EH (cell line): ENCODE data around the gene FOXJ1.

Experiments
- DNase-seq: peaks from one replicate; pipeline ENCODE4 v3.0.0-alpha.2; 2015; ENCODE audit warnings: low read depth

FOXJ1 gene

DNA sequence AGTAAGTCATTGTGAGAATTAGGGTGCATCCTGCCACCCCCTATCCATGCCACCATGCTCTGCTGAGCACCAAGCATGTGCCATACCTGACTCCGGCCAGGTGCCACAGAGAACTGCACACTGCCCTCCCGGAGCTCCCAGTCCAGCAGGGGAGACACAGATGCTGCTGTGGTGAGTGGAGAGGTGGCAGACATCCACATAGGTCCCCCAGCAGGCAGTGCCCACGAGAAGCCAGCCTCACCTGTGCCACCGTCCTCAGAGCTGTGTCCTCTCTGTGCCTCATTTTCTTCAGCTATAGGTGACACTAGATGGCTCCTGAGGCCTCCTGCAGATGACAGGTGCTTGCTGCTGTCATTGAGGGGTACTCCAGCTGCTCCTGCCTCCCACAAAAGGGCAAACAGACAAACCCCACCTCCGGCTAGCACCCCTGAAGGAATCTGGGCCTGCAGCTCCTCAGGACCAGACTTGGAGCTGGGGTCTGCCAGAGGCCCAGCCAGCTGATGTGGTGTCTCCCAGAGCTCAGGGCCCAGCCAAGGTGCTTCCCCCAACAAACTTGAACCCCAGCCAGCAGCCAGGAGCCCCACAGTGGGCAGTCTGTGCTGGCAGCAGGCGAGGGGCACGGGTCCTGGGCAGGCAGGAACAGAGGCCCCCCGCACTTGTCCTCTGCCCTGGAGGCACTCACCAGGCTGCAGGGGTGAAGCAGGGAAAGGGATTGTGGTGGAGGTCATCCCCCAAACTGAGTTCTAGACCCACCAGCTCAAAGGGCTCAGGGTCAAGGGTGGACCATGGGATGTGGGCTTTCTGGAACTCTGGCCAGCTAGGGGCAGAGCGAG is 17.1 kb downstream of the FOXJ1 start:
- no peak for DNase-seq

DNA sequence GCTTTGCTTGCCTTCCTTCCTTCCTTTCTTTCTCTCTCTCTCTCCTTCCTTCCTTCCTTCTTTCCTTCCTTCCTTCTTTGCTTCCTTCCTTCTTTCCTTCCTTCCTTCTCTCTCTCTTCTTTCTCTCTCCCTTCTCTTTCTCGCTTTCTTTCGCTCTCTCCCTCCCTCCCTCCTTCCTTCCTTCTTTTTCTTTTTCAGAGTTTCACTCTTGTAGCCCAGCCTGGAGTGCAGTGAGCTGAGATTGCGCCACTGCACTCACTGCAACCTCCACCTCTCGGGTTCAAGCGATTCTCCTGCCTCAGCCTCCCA is 17.9 kb downstream of the FOXJ1 start:
- no peak for DNase-seq

DNA sequence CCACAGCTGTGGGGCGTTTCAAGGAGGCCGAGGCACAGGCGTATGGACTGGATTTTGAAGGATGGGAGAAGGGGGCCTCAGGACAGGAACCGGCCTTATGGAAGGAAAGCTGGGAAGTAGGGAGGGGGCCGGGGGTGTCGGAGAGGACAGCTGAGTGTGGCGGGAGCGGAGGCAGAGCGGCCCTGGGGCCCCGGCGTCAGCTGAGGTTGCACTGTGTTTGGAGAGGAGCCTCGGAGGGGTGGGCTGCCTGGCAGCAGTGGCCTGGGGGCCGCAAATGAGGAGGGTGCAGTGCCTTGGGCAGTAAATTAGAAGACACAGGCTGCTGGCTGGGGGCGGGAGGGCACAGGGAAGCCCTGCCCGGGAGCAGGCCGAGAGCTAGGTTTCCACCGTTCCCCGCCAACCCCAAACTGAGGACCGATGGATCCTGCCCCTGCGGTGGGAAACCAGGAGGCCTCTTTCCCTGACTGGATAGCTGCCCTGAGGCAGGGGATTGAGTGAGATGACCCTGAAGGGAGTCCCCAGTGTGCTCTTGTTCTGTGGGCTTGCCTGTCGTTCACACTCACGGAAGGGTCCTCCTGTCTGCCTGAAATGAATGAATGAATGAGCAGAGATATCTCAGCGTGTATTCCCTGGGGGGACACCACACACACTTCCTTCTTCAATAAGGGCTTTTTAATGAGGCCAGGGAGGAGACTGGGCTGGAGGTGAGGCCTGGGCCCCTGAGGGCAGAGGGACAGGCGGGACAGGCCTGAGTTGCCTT is 18.4 kb downstream of the FOXJ1 start:
- DNase-seq: no peak

DNA sequence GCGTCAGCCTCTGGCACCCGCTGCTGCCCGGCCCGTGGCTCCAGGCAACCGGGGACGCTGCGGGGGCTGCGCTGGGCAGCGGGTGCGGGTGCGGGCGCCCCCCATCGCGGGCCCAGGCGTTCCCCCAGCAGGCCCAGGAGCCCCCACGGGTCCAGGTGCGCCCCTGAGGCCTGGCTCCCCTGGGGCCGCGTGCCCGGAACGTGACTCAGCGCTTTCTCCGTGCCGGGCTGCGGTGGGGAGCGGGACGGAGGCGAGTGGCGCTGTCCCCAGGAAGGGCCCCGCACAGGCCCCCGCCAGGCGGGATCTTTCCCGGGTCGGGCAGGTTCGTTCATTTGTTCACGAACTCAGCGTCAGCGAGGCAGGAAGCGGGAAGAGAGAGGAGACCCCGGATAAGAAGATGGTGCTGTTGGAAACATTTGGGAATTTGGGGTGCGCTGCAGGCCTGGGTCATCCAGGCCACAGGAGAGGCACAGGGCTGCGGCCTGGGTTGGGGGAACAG is 19.1 kb downstream of the FOXJ1 start:
- DNase-seq: no peak

DNA sequence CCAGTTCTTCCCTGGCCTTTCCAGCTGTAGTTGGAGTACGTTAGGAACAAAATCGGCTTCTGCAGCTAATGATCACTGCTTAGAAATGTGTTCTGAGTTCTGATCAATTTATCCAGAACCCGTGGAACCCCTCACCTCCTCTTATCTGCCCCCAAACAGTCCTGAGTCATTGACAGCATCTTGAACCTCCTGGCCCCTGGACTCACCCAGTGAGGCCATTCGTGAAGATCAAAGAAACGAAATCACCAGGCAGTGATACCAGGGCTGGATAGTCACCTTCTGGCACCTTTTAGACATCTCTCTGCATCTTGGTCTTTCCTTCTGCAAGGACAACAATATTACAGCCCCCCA is 20.4 kb downstream of the FOXJ1 start:
- no peak for DNase-seq

DNA sequence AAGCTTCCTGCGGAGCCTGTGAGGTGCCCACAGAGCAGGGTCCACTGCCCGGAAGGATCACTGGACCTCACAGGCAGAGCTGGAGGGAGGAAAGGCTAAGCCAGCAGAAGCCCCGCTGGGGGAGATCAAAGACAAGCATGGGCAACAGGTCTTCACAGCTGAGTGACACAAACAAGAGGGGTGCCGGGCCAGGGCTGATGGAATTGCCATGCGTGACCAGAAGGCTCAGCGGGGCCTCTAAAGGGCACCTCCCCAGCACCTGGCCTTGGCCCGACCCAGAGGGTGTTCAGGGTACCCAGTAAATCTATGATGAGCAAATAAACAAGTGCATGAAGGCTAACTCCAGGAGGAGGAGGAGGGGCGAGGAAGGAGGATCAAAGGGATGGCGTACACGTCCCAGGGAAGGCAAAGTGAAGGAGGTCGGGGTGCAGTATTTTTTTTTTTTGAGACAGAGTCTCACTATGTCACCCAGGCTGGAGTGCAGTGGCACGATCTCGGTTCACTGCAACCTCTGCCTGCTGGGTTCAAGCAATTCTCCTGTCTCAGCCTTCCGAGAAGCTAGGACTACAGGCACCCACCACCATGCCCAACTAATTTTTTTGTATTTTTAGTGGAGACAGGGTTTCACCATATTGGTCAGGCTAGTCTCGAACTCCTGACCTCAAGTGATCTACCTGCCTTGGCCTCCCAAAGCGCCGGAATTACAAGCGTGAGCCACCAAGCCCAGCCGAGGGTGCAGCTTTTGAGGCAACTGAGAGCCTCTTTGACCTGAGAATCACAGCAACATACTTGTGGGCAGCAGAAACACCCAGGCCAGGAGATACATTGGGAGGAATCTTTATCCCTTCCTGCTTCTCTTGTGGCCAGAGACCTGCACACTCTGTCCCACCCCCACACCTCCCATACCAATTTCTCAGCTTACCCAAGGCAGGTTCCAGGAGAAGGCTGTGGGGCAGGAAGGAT is 21.4 kb downstream of the FOXJ1 start:
- DNase-seq: no peak

DNA sequence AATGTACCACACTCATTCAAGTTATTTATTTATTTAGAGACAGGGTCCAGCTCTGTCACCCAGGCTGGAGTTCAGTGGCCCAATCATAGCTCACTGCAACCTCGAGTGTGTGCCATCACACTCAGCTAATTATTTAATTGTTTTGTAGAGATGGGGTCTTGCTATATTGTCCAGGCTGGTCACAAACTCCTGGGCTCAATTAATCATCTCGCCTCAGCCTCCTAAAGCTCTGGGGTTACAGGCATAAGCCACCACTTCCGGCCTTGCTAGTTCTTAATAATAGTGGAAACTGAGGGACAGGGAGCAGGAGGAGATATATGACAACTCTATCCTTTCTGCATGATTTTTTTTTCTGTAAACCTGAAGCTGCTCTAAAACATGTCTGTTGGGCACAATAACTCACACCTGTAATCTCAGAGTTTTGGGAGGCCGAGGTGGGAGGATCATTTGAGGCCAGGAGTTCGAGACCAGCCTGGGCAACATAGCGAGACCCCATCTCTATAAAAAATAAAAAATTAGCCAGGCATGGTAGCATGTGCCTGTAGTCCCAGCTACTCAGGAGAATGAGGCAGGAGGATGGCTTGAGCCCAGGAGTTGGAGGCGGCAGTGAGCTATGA is 25.8 kb downstream of the FOXJ1 start:
- no peak for DNase-seq

DNA sequence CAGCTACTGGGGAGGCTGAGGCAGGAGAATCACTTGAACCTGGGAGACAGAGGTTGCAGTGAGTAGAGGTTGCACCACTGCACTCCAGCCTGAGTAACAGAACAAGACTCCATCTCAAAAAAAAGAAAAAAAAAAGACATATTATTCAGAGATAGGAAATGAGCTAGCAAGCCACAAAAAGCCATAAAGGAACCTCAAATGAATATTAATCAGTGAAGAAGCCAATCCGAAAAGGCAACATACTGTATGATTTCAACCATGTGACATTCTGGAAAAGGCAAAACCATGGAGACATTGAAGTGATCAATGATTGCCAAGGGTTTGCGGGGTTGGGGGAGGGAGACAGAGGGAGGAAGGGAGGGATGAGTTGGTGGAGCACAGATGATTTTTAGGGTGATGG is 29.1 kb downstream of the FOXJ1 start:
- no peak for DNase-seq

DNA sequence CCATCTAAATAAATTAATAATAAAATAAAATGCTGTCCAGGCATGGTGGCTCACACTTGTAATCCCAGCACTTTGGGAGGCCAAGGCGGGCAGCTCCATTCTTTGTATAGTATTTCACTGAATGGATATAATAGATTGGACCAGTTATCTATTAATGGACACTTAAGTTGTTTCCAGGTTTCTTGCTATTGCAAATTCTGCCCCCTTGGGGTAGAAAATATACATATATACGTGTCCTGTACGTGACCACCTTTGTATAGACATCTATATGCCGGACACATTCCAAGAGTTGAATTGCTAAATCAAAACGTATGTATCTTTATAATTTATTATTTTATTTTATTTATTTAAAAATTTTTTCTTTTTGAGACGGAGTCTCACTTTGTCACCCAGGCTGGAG is 33.5 kb downstream of the FOXJ1 start:
- peak; percentile 29 for DNase-seq

DNA sequence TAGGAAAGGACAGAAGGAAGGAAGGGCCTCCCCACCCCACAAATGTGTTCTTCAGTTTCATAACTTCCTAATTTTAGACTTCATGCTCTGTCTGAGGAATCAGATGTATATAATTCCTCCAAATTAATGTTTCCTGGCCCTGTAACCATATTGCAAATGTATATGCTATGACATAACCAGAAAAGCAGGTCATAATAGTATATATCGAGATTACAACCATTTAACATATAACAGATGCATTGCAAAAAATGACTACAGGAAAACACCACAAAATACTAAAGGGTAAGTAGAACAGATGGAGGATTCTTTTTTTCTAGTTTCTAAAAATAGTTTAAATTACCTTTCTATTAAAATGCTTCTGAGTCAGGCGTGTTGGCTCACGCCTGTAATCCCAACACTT is 34.3 kb downstream of the FOXJ1 start:
- DNase-seq: no peak

DNA sequence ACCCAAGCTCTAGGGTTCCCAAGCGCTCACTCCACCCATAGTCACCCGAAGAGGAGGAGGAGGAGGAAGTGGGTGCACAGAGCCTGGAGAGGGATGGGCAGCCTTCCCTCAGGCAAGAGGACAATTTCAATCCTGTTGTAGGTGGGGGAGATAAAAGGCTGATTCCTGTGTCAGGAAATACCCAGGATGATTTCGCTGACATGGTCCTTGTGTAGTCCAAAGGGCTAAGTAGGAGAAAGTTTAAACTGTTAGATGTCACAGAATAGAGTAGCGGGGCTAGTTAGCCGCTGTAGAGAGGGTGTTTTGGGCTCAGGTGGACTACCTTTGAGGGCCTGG is 36.2 kb downstream of the FOXJ1 start:
- no peak for DNase-seq

DNA sequence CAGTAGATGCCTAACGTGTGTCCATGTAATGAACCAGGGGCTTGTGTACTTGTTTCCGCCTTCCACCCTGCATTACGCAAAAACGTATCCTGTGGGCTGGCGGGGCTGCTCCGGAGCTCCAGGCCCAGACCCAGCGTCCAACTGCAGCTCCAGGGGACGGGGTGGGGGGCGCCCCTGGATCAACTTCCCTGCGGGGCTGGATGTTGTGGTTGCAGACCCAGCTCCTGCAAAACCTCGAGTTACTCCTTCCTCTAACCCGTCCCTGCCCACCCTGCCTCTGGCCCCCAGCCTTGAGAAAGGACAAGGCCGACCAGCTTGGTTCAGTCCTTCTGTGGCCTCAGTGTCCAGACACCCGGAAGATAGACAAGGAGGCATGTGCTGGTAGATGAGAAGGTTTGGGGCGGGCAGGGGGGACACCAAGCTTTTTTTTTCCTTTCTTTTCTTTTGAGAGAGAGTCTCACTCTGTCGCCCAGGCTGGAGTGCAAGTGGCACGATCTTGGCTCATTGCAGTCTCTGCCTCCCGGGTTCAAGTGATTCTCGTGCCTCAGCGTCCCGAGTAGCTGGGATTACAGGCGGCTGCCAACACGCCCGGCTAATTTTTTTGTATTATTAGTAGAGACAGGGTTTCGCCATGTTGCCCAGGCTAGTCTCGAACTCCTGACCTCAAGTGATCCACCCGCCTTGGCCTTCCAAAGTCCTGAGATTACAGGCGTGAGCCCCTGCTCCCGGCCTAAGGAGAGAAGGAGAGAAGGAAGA is 36.7 kb downstream of the FOXJ1 start:
- no peak for DNase-seq

DNA sequence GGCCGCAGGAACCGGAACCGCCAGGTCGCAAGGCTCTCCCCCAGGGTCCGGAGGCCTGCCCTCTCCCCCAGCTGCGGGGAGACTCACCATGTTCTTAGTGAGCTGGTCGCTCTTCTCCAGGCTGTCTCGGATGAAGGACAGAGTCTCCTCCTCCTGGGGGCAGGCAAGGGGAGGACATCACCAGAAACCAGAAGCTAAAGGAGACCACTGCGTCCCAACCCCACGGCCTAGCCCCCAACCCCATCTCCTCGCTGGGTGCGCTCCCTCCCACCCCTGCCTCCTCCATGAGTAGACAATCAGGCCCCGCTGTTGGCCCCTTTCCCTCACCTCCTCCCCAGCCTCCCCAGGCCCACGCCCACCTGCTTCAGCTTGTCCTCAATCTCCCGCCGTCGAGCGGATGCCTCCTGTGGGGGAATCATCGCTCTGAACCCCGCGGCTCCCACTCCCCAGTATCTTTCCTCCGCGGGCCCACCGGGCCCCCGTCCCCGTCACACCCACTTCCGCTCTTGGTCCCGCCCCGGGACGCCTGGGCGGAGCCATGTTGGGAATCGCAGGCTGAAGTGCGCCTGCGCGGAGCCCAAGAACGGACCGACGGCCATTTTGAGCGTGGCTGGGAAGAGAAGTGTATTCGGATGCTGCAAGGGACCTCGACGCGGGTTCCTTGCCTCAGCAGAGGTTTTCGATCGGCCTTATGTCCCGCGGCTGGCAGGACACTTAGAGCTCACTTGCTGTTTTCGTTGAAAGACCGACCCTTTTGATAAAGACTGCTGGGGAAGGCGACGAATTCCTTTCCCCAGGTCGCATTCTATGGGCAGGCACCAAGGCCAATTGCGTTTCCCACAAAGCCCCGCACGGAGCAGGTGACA is 37.5 kb downstream of the FOXJ1 start, which contains the start of gene EXOC7:
TSS of gene EXOC7 (minus strand) at position 514 of the 866 bp plus-strand sequence. CDS start at position 419, 95 bp downstream.
- DNase-seq: peak; percentile 91

DNA sequence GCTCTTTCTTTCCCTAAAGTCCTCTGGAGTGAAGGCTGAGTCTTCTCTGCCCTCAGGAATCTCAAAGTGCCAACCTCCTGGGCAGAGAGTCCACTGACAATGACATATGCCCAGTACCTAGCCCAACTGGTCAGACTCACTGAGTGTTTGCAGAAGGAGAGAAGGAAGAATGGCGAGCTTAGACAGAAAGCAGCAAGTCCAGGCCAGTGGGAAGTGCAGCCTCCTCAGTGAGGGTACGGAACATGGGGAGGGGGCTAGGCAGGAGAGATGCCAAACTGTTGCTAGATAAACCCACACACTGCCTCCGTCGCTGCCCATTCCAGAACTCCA is 38.1 kb downstream of the FOXJ1 start:
- DNase-seq: no peak

DNA sequence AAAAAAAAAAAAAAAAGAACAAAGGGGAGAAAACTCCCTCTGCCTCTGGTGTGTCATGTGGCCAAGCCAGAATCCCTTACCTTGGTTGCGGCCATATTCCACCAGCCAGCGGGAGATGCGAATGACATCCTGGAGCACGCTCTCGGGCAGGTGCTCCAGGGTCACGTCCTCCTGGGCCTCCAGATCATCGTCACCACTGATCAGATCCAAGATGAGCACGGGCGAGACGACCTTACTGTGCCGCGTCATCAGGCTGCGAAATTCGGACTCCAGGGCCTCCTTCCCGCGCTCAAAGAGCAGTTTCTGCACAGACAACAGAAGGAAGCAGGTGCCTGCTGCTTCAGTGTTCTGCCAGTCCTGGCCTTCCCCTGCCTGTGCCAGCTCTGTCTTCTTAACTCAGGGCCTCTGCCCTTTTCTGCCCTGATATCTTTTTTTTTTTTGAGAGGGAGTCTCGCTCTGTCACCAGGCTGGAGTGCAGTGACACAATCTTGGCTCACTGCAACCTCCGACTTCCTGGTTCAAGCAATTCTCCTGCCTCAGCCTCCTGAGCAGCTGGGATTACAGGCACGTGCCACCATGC is 43.2 kb downstream of the FOXJ1 start:
- DNase-seq: no peak

DNA sequence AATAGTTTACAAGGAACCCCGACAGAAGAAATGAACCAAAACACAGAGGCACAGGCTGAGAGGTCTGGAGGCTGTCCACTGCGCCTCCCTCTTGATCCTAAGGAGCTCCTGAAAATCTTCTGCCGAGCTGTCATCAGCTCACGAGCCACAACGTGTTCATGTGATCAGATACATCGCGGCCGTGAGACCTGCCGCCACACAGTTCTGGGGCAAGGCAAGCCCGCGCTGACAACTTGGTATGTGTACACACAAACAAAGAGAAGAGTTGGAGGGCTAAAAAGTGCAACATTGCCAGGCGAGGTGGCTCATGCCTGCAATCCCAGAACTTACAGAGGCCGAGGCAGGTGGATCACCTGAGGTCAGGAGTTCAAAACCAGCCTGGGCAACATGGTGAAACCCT is 45.1 kb downstream of the FOXJ1 start:
- no peak for DNase-seq

DNA sequence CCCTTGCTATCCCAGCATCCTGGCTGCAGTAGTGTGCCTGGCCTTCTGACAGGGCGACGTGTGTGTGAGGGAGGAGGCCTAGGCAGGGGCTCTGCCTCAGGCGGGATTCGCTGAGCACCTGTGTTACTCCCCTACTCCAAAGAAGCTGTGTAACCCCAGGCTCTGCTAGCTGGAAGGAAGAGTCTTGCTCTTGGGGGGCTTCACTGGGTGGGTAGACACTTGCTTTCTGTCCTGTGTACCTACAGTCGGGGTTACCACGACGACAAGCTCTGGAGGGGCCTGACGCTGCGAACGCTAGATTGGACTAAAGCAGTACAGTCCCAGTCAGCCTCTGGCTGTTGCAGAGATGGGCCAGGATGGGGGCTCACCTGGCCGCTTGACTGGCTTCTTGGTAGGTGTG is 47.0 kb downstream of the FOXJ1 start:
- no peak for DNase-seq

DNA sequence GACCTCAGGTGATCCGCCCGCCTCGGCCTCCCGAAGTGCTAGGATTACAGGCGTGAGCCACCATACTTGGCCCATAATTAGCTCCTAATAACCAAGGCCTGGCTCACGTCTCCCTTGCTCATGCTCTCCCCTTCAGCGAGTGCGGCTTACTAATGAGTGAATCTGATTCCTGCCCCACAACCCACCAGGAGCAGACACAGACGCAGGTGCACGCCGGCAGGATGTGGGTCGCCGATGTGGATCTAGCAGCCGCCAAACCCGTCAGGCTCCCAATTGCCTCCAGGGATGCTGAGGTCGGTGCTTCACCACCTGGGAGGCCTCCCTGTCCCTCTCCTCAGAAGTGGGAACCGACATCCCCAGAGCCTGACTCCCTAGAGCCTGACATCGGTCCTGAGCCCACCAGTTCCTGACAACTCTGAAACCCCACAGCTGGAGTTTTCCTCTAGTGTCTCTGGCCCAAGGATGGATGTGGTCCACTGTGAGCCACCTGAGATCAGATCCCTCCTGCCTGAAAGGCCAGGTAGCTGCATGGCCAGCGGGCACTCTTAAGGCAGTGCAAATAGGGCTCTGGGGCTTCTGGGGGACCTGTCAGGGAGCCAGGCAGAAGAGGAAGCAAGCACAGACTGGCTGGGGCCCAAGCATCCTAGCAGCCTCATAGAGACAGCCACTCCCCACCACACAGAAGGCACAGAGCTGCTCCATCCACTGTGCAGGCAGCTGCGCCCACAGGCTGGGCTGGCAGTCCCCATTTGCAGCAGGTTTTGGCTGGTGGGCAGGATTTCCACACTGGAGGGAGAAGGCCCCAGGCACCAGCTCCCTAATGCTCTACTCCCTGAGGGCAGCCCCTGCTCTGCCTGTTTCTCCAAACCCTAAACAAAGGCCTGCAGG is 48.3 kb downstream of the FOXJ1 start:
- no peak for DNase-seq
